Heart right ventricle (tissue), 16 donors: Measurements from ENCODE around the gene LIPK. TPM values are rescaled to one million over a fixed set of nuclear protein-coding genes. Genes with fewer than 3 reads are reported as not detected.
"Not testable (repeated sequence)": the region's sequence is repeated elsewhere in the genome, so short reads cannot be mapped to it uniquely, and the experiment has no call there.

Experiments
- ATAC-seq, 8 donors: fragments of 200-7000 bp; cut with Tn5 transposase; one replicate each; pipeline ENCODE4 v1.9.1; 2020; ENCODE audit warnings: mild to moderate bottlenecking in 8 of 8, moderate library complexity in 8 of 8, moderate number of reproducible peaks in 1 of 8
- DNase-seq, 2 donors: peaks; one replicate each; pipeline ENCODE4 v3.0.0-alpha.2; 2020
- H3K27ac ChIP-seq, 10 donors: fragments of 200-600 bp; sonication (generic) in 2 of 10; one replicate each; pipeline versions ENCODE4 v1.5.0 to v1.8.0; 2020 to 2022; ENCODE audit warnings: mild to moderate bottlenecking in 3 of 10
- H3K27me3 ChIP-seq, 7 donors: fragments of 200-600 bp; one replicate each; pipeline ENCODE4 v1.8.0; 2021 to 2022; ENCODE audit warnings: mild to moderate bottlenecking in 2 of 7
- H3K36me3 ChIP-seq, 9 donors: fragments of 200-600 bp; sonication (generic) in 1 of 9; one replicate each; pipeline versions ENCODE4 v1.5.0 to v1.8.0; 2020 to 2022; ENCODE audit warnings: mild to moderate bottlenecking in 2 of 9
- H3K4me1 ChIP-seq, 9 donors: fragments of 200-600 bp; sonication (generic) in 1 of 9; one replicate each; pipeline versions ENCODE4 v1.5.0 to v1.8.0; 2020 to 2022; ENCODE audit warnings: mild to moderate bottlenecking in 4 of 9
- H3K4me3 ChIP-seq, 10 donors: fragments of 200-600 bp; sonication (generic) in 2 of 10; one replicate each; pipeline versions ENCODE4 v1.5.0 to v1.8.0; 2020 to 2022; ENCODE audit warnings: mild to moderate bottlenecking in 7 of 10, moderate library complexity in 2 of 10
- H3K9me3 ChIP-seq, 11 donors: fragments of 200-600 bp in 10 of 11; sonication (generic) in 2 of 11; one replicate each; pipeline versions ENCODE4 v1.5.0 to v1.8.0; 2013 to 2022; ENCODE audit warnings: mild to moderate bottlenecking in 2 of 11, control low read depth in 1 of 11, moderate library complexity in 1 of 11
- WGBS, 2 donors: extraction: QIAGEN DNeasy Blood & Tissue Kit; methylation state at CpG; one replicate each; pipeline ENCODE4 v1.1.7; 2013; ENCODE audit warnings: inconsistent platforms in 1 of 2; 5-methylcytosine and 5-hydroxymethylcytosine counted together
- intact Hi-C, 10 donors: fragments of 100-400 bp; cut with DNase I; formaldehyde crosslinking; loops; one replicate each; pipeline versions ENCODE4 v1.11.1 to v1.14.2; 2022
- polyA plus RNA-seq, 2 donors: library from polyadenylated mRNA; stranded (reverse); fragments of 200-250 nt; gene quantifications; one replicate each; pipeline ENCODE4 v1.2.3, GENCODE V29; 2013
- total RNA-seq, 10 donors: library from RNA; stranded (reverse); fragmentation: NEBNext Ultra II Directional in 3 of 10; extraction: Animal tissue kit (Norgen Biotek cat#: 25700) in 3 of 10; gene quantifications; one replicate each; pipeline versions ENCODE4 v1.2.1 to v1.2.4, GENCODE V29; 2021 to 2023
- TF ChIP-seq, protein P1 (sequence below), 9 donors: fragments of 200-600 bp; sonication (generic) in 2 of 9; IDR thresholded peaks; one replicate each; pipeline versions ENCODE4 v1.5.0 to v1.8.0; 2021 to 2022; ENCODE audit warnings: antibody characterized with exemption in 9 of 9, mild to moderate bottlenecking in 5 of 9, moderate library complexity in 1 of 9
- donor health status: Arrhythmogenic right ventricular cardiomyopathy.
- donor health status: ischemic (EF 13 %, LVEDD 7.1; RV severe dilation, severe dysfunction).
- donor health status: healthy with polysubstance abuse.
- donor health status: DM: no; HTN: yes; CAD: no.
- donor health status: DM: no; HTN: no; CAD: no.
- donor health status: ischemic (EF 25% LVEDD 6.9; RV normal size, moderate dysfunction).
- donor health status: ischemic (EF 25% LVEDD 5.7; RV mildly dilated, moderate dysfunction).
- donor health status: healthy.
- donor health status: DM: yes; HTN: yes; CAD: no.
- donor health status: Ischemic cardiomyopathy.
- donor health status: ischemic (EF 35%, LVEDD 5.7; RV mildly dilated, moderate dysfunction).
- donor health status: nonischemic (EF 11% LVEDD 7.7; RV severe dilation, severe dysfunction).
- donor health status: DM: yes; HTN: yes; CAD: no.
- donor health status: PGD.
- donor health status: ischemic (EF 29% LVEDD 5.4; RV normal size, mild dysfunction).
- donor health status: nonischemic (EF 23%, LVEDD 6.1; RV moderate dilation, normal function).

LIPK gene
- total and polyA plus RNA-seq, 12 donors: not detected

DNA sequence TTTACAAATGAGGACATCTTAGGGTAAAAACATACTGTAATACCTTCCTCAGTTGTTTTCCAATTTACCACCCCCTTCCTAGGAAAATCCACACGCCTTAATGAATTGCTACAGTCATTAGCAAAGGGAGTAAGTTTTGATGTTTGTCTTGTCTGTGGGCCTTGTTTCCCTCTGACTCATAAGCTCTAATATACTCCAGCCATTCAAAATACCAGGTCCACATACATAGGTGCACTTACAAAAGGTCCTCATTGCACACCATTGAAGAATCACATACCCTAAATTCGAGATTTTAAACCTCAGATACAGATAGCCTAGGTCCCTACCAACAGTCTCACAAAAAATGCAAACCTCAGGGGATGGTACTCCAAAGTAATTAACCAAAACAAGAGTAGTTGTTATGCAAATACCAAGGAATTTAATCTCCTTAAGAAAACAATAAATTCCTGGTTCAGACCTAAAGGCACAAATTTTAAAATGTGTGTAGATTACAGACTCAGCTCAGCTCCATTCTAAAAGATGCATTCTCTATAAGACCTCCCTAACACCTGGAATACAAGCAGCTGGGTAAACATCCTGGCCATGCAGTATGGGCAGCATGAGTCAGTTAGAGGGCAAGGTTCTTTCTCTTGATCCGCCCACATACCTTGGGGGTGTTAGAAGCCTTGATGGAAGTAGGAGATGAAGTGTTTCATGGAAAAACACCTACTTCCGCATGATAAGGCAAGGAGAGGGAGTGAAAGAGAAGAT is 3.0 kb upstream of the LIPK start:
- Histone ChIP-seq H3K4me1 (peaks cover 0 to 2% (median 0%) of the 10 kb centered on the region in 9 donors), H3K4me3 (no peak overlapping the region), H3K27me3 (no peaks in the 10 kb centered on the region), H3K36me3 (no peaks in the 10 kb centered on the region), H3K9me3 (no peaks in the 10 kb centered on the region), H3K27ac (no peak overlapping the region)
- DNase-seq (no peak), ATAC-seq (no peak)
- intact Hi-C loops: loop anchor here in 1 of 10 donors (10.0 kb wide), 1 partner anchor 102 kb away; the partner anchor contains the start of gene LIPM
- 70 to 77% methylated on average over 4 of the region's 4 CpGs for WGBS, 2 donors
- TF ChIP-seq, protein P1, sequence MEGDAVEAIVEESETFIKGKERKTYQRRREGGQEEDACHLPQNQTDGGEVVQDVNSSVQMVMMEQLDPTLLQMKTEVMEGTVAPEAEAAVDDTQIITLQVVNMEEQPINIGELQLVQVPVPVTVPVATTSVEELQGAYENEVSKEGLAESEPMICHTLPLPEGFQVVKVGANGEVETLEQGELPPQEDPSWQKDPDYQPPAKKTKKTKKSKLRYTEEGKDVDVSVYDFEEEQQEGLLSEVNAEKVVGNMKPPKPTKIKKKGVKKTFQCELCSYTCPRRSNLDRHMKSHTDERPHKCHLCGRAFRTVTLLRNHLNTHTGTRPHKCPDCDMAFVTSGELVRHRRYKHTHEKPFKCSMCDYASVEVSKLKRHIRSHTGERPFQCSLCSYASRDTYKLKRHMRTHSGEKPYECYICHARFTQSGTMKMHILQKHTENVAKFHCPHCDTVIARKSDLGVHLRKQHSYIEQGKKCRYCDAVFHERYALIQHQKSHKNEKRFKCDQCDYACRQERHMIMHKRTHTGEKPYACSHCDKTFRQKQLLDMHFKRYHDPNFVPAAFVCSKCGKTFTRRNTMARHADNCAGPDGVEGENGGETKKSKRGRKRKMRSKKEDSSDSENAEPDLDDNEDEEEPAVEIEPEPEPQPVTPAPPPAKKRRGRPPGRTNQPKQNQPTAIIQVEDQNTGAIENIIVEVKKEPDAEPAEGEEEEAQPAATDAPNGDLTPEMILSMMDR (IDR thresholded peaks at IDR 0.05): no peak

- 50 to 55% methylated on average over 2 of the region's 2 CpGs for WGBS, 2 donors
- Histone ChIP-seq H3K27ac (no peak overlapping the region), H3K9me3 (no peaks in the 10 kb centered on the region), H3K4me1 (peaks cover 0 to 3% (median 0%) of the 10 kb centered on the region in 9 donors), H3K4me3 (no peak overlapping the region), H3K36me3 (no peaks in the 10 kb centered on the region), H3K27me3 (no peaks in the 10 kb centered on the region)
- TF ChIP-seq, protein P1 (IDR thresholded peaks at IDR 0.05): no peak
- DNase-seq (no peak), ATAC-seq (no peak)
- intact Hi-C loops: loop anchor here in 1 of 10 donors (10.0 kb wide), 1 partner anchor 97 kb away; the partner anchor contains the start of gene LIPM
These were observed 1.5 kb downstream of the LIPK start for GRCh38 chr10:88707429-88708155.

GRCh38 chr10:88709361-88709760 is 3.3 kb downstream of the LIPK start:
- H3K4me1 ChIP-seq, DNase-seq, H3K27ac ChIP-seq, H3K4me3 ChIP-seq, H3K9me3 ChIP-seq, H3K27me3 ChIP-seq, H3K36me3 ChIP-seq, ATAC-seq: not testable (repeated sequence)
- 42 to 49% methylated on average over 6 of the region's 6 CpGs for WGBS, 2 donors
- intact Hi-C loops: loop anchor here in 1 of 10 donors (10.0 kb wide), 1 partner anchor 95 kb away; the partner anchor contains the start of gene LIPM

- H3K9me3 ChIP-seq: no peaks in the 10 kb centered on the region
- H3K4me3 ChIP-seq: no peak overlapping the region
- H3K4me1 ChIP-seq: no peaks in the 10 kb centered on the region
- ATAC-seq: no peak
- no peak for DNase-seq
- no peaks in the 10 kb centered on the region for H3K36me3 ChIP-seq
- H3K27me3 ChIP-seq: peaks cover 0 to 10% (median 4%) of the 10 kb centered on the region in 7 donors
- no peak overlapping the region for H3K27ac ChIP-seq
- WGBS, 2 donors: 89 to 100% methylated on average over 1 of the region's 1 CpG
- intact Hi-C loops: no loop called here
- TF ChIP-seq, protein P1 (IDR thresholded peaks at IDR 0.05): no peak
These were observed 9.5 kb downstream of the LIPK start for GRCh38 chr10:88715517-88715916.
